HCT116 (cell line): ENCODE results near the gene ZFP92. TPM values are rescaled to one million over a fixed set of nuclear protein-coding genes. Genes with fewer than 3 reads are reported as not detected.

Source experiments
- ATAC-seq: fragments of 200-7000 bp; cut with Tn5 transposase; 2 replicates; pipeline ENCODE4 v1.9.1; 2020; ENCODE audit warnings: mild to moderate bottlenecking, moderate library complexity
- Bru-seq: library from RNA; stranded (reverse); fragments of 400-500 nt; gene quantifications from one replicate; lab custom pipeline; 2021; lab: Mats Ljungman, UMichigan
- BruChase-seq, 2 experiments: library from RNA; stranded (reverse); fragments of 400-500 nt; gene quantifications; one replicate each; lab custom pipeline; 2021; lab: Mats Ljungman, UMichigan
- BruUV-seq: library from RNA; stranded (reverse); fragments of 400-500 nt; replicated peaks from 2 replicates; lab custom pipeline; 2021; lab: Mats Ljungman, UMichigan
- CTCF ChIA-PET: fragments of 300-600 bp; sonication (Branson Sonifier 250); formaldehyde crosslinking; loops from one replicate; lab custom pipeline; 2021; ENCODE audit warnings: antibody characterized with exemption; lab: Charles Lee
- POLR2A ChIA-PET: fragments of 300-600, 350-600 bp; sonication (Branson Sonifier 250); formaldehyde crosslinking; loops from one replicate; lab custom pipeline; 2021; ENCODE audit warnings: antibody characterized with exemption; lab: Charles Lee
- RAD21 ChIA-PET, 2 experiments: fragments of 300-600 bp; sonication (Branson Sonifier 250); formaldehyde crosslinking; loops; one replicate each; lab custom pipeline; 2023; ENCODE audit warnings: low total read pairs in 2 of 2; ENCODE audit not compliant: uncharacterized antibody in 2 of 2, unreplicated experiment in 2 of 2, low non-redundant PET in 1 of 2; lab: Charles Lee
- DNase-seq: peaks from one replicate; pipeline ENCODE4 v3.0.0-alpha.2; 2010; ENCODE audit warnings: low read depth, low spot score
- H2AFZ ChIP-seq: fragments of 200-600 bp; shearing (Covaris generic), sonication (generic); 2 replicates; pipeline ENCODE4 v1.6.1; 2017; ENCODE audit warnings: low read depth, mixed run types, mixed read lengths, antibody characterized with exemption, low read length; ENCODE audit not compliant: poor library complexity, severe bottlenecking
- H3K27ac ChIP-seq: 2 replicates; pipeline ENCODE4 v1.5.1; 2012; ENCODE audit warnings: low read depth, low read length
- H3K27me3 ChIP-seq: fragments of 200-600 bp; sonication (generic); 2 replicates; pipeline ENCODE4 v1.6.1; 2016; ENCODE audit warnings: mixed run types, low read length, mixed read lengths; ENCODE audit not compliant: insufficient read depth
- H3K36me3 ChIP-seq, 2 experiments: fragments of 200-500 bp in 1 of 2; fragments of 200-600 bp in 1 of 2; sonication (Bioruptor generic) in 1 of 2; sonication (generic) in 1 of 2; 2 replicates each; pipeline versions ENCODE4 v1.5.1 to v1.6.1; 2014 to 2016; ENCODE audit warnings: low read length in 2 of 2, inconsistent platforms in 1 of 2, mixed read lengths in 1 of 2, mixed run types in 1 of 2; ENCODE audit not compliant: insufficient read depth in 2 of 2, control insufficient read depth in 1 of 2
- H3K4me1 ChIP-seq, 2 experiments: fragments of 200-600 bp in 1 of 2; sonication (generic) in 1 of 2; 2 replicates each; pipeline versions ENCODE4 v1.5.1 to v1.6.1; 2012 to 2017; ENCODE audit warnings: low read length in 2 of 2, inconsistent platforms in 1 of 2, mild to moderate bottlenecking in 1 of 2, mixed read lengths in 1 of 2, mixed run types in 1 of 2, moderate library complexity in 1 of 2; ENCODE audit not compliant: insufficient read depth in 2 of 2, control insufficient read depth in 1 of 2
- H3K4me2 ChIP-seq: fragments of 200-600 bp; sonication (generic); 2 replicates; pipeline ENCODE4 v1.6.1; 2017; ENCODE audit warnings: mixed run types, low read length, mixed read lengths
- H3K4me3 ChIP-seq, 2 experiments: fragments of 200-600 bp in 1 of 2; sonication (generic) in 1 of 2; replicated peaks in 1 of 2; 2 replicates each; pipeline ENCODE4 v1.5.1; 2011 to 2016; ENCODE audit warnings: low read length in 2 of 2, control low read depth in 1 of 2, low read depth in 1 of 2, mild to moderate bottlenecking in 1 of 2, mixed read lengths in 1 of 2, mixed run types in 1 of 2
- H3K79me2 ChIP-seq: fragments of 200-600 bp; sonication (generic); 2 replicates; pipeline ENCODE4 v1.6.1; 2017; ENCODE audit warnings: mild to moderate bottlenecking, mixed run types, low read length, moderate library complexity, mixed read lengths; ENCODE audit not compliant: insufficient read depth
- H3K9ac ChIP-seq: fragments of 200-600 bp; sonication (generic); 2 replicates; pipeline ENCODE4 v1.6.1; 2016; ENCODE audit warnings: low read length, mixed read lengths
- H3K9me2 ChIP-seq: fragments of 200-600 bp; sonication (generic), shearing (Covaris generic); 2 replicates; pipeline ENCODE4 v1.6.1; 2017; ENCODE audit warnings: mixed run types, mild to moderate bottlenecking, moderate library complexity; ENCODE audit not compliant: insufficient read depth
- H3K9me3 ChIP-seq, 2 experiments: fragments of 200-500 bp in 1 of 2; fragments of 200-600 bp in 1 of 2; sonication (Bioruptor generic) in 1 of 2; sonication (generic) in 1 of 2; 2 replicates each; pipeline ENCODE4 v1.6.1; 2014 to 2017; ENCODE audit warnings: low read length in 2 of 2, mixed read lengths in 2 of 2, inconsistent platforms in 1 of 2, low read depth in 1 of 2, mild to moderate bottlenecking in 1 of 2, mixed run types in 1 of 2, moderate library complexity in 1 of 2; ENCODE audit not compliant: control insufficient read depth in 1 of 2, insufficient read depth in 1 of 2
- H4K20me1 ChIP-seq: fragments of 200-600 bp; sonication (generic), shearing (Covaris generic); 2 replicates; pipeline ENCODE4 v1.6.1; 2017; ENCODE audit warnings: mixed run types, mild to moderate bottlenecking, moderate library complexity; ENCODE audit not compliant: insufficient read depth
- CEBPB ChIP-seq: IDR thresholded peaks from 2 replicates; pipeline ENCODE4 v1.6.1; 2012; ENCODE audit warnings: low read depth
- ELF1 ChIP-seq: IDR thresholded peaks from 2 replicates; pipeline ENCODE4 v1.6.1; 2012; ENCODE audit warnings: low read depth, borderline replicate concordance
- POLR2A ChIP-seq: IDR thresholded peaks from 2 replicates; pipeline ENCODE4 v1.7.0; 2011; ENCODE audit warnings: borderline replicate concordance; ENCODE audit not compliant: insufficient read depth, insufficient read length; ENCODE audit errors: extremely low read depth
- RAD21 ChIP-seq: IDR thresholded peaks from 2 replicates; pipeline ENCODE4 v1.6.1; 2012; ENCODE audit warnings: low read depth, mild to moderate bottlenecking
- REST ChIP-seq: IDR thresholded peaks from 2 replicates; pipeline ENCODE4 v1.6.1; 2012; ENCODE audit warnings: low read depth
- SIN3A ChIP-seq: IDR thresholded peaks from 2 replicates; pipeline ENCODE4 v1.6.1; 2012; ENCODE audit warnings: low read depth
- TCF7L2 ChIP-seq: IDR thresholded peaks from 2 replicates; pipeline ENCODE4 v1.7.0; 2011; ENCODE audit warnings: borderline replicate concordance, inconsistent platforms; ENCODE audit not compliant: insufficient read depth, insufficient read length; ENCODE audit errors: extremely low read depth
- YY1 ChIP-seq: IDR thresholded peaks from 2 replicates; pipeline ENCODE4 v1.6.1; 2011; ENCODE audit warnings: low read length, low read depth, moderate library complexity, mild to moderate bottlenecking; ENCODE audit not compliant: insufficient replicate concordance; ENCODE audit errors: extremely low read depth
- ZBTB33 ChIP-seq: IDR thresholded peaks from 2 replicates; pipeline ENCODE4 v1.6.1; 2011; ENCODE audit warnings: mild to moderate bottlenecking, low read length, moderate library complexity; ENCODE audit not compliant: insufficient replicate concordance; ENCODE audit errors: extremely low read depth
- ZFX ChIP-seq: fragments of 450-650 bp; IDR thresholded peaks from 2 replicates; pipeline ENCODE4 v1.6.1; 2017
- ZNF274 ChIP-seq: fragments of 200-500 bp; sonication (Bioruptor generic); IDR thresholded peaks from 2 replicates; pipeline ENCODE4 v1.6.1; 2014; ENCODE audit warnings: mild to moderate bottlenecking, low read depth, low read length, inconsistent platforms
- intact Hi-C: fragments of 100-400 bp; cut with micrococcal nuclease; formaldehyde crosslinking; loops from 2 replicates; pipeline ENCODE4 v1.10.0; 2022
- long read RNA-seq: library from polyadenylated mRNA; unstranded; transcript quantifications from one replicate; pipeline ENCODE4 v2.0.0, GENCODE V29; 2021; ENCODE audit not compliant: unreplicated experiment
- polyA plus RNA-seq: library from polyadenylated mRNA; unstranded; fragments of >200 nt; gene quantifications from 2 replicates; pipeline ENCODE4 v1.2.1, GENCODE V29; 2012; ENCODE audit warnings: missing spikeins
- total RNA-seq: library from RNA; stranded (reverse); gene quantifications from one replicate; pipeline ENCODE4 v1.2.1, GENCODE V29; 2021; ENCODE audit not compliant: unreplicated experiment
- TF ChIP-seq, protein P1 (sequence below): IDR thresholded peaks from 2 replicates; pipeline ENCODE4 v1.6.1; 2012

Gene ZFP92
- total RNA-seq (not detected), Bru-seq, nascent RNA (not detected), BruChase-seq, experiment 1, labeled RNA remaining after a 6-hour chase (percentile 9 among the genes with signal in this experiment), BruChase-seq, experiment 2, labeled RNA remaining after a 2-hour chase (not detected)
- polyA plus RNA-seq, result not detected in 2 replicates
- long read RNA-seq, result 0 reads

DNA sequence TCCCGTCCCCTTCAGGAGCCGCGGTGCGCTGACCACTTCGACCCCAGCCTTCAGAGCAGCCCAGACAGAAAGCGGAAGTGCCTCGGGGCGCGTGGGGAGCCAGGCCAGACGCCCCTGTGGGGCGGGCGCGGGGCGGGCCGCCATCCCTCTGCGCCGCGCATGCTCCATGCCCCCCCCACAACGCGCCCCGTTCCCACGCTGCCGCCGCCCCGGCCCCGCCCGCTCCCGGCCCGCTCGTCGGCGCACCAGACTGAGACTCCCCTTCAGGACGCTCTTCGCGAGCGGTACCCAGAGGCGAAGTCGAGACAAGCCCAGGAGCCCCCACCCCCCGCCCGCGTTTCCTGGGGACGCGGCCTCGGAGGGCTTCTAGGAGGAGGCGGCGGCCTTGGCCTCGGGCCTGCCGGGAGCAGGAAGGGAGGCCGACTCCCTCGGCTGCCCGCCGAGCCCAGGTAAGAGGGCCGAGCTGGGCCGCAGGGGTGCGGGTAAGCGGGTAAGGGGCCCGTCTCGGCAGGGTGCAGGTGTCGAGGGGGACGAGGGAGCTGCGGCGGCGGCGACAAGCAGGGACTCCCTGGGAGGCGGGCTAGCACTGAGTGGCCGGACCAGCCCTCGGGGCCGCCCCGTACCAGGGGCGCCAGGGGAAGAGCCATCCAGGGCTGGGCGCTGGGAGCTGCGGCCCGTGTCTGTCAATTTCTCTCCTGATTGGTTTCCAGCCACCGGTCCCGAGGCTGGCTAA, at the start of gene ZFP92:
TSS of gene ZFP92 (plus strand) at position 218 of the 733 bp plus-strand sequence. CDS start 6,851 bp downstream, outside the sequence.
- H3K27me3 ChIP-seq, result no peaks in the 10 kb centered on the region
- no peaks in the 10 kb centered on the region for H3K9me2 ChIP-seq
- no peak within 1 kb of the TSS for H3K9ac ChIP-seq
- H2AFZ ChIP-seq, result no peak within 1 kb of the TSS
- POLR2A ChIA-PET, result no interaction called here
- H3K4me1 ChIP-seq, result no peaks in the 10 kb centered on the region
- CTCF ChIA-PET, result no interaction called here
- no peak within 1 kb of the TSS for H3K4me2 ChIP-seq
- H3K36me3 ChIP-seq, result no peaks in the 10 kb centered on the region
- no peak within 1 kb of the TSS for H3K27ac ChIP-seq
- H3K4me3 ChIP-seq, result no peak within 1 kb of the TSS
- no peaks in the 10 kb centered on the region for H3K79me2 ChIP-seq
- intact Hi-C loops, result no loop called here
- no TSS peak for BruUV-seq
- RAD21 ChIA-PET, result no interaction called here
- DNase-seq (no peak), ATAC-seq (no peak)
- no peaks in the 10 kb centered on the region for H3K9me3 ChIP-seq
- TF ChIP-seq, protein P1, sequence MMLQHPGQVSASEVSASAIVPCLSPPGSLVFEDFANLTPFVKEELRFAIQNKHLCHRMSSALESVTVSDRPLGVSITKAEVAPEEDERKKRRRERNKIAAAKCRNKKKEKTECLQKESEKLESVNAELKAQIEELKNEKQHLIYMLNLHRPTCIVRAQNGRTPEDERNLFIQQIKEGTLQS, result no peak
- TF ChIP-seq RAD21 (no peak), YY1 (no peak), TCF7L2 (no peak), ZFX (no peak), REST (no peak), ZBTB33 (no peak), POLR2A (no peak), ELF1 (no peak), ZNF274 (no peak), SIN3A (no peak), CEBPB (no peak)
- H4K20me1 ChIP-seq, result no peaks in the 10 kb centered on the region
